Ascending aorta (tissue), 2 donors: ENCODE measurements around the gene FN3K. TPM values are rescaled to one million over a fixed set of nuclear protein-coding genes. Genes with fewer than 3 reads are reported as not detected.

Experiments
- DNase-seq, 2 donors: peaks; one replicate each; pipeline ENCODE4 v3.0.0-alpha.2; 2019; ENCODE audit warnings: low spot score in 2 of 2
- H3K27ac ChIP-seq, 2 donors: fragments of 200-600 bp; sonication (generic); one replicate each; pipeline ENCODE4 v1.5.1; 2016 to 2017; ENCODE audit warnings: mild to moderate bottlenecking in 1 of 2
- H3K27me3 ChIP-seq: fragments of 200-600 bp; sonication (generic); one replicate; pipeline ENCODE4 v1.5.1; 2017
- H3K36me3 ChIP-seq, 2 donors: fragments of 200-600 bp; sonication (generic); one replicate each; pipeline ENCODE4 v1.5.1; 2016
- H3K4me1 ChIP-seq, 2 donors: fragments of 200-600 bp; sonication (generic); one replicate each; pipeline ENCODE4 v1.5.1; 2016 to 2017; ENCODE audit warnings: mild to moderate bottlenecking in 1 of 2
- H3K4me3 ChIP-seq, 2 donors: fragments of 200-600 bp; sonication (generic); one replicate each; pipeline ENCODE4 v1.5.1; 2016 to 2017; ENCODE audit warnings: mild to moderate bottlenecking in 1 of 2
- H3K9me3 ChIP-seq, 2 donors: fragments of 200-600 bp; sonication (generic); one replicate each; pipeline ENCODE4 v1.5.1; 2016
- intact Hi-C: fragments of 100-400 bp; cut with DNase I; formaldehyde crosslinking; loops from one replicate; pipeline ENCODE4 v1.15.1; 2023
- total RNA-seq: library from RNA; depleted of rRNA; stranded (reverse); fragments of >200 nt; gene quantifications from one replicate; pipeline ENCODE4 v1.1.0, GENCODE V29; 2016
- TF ChIP-seq, protein P1 (sequence below), 3 experiments: fragments of 200-600 bp in 2 of 3; fragments of 450-650 bp in 1 of 3; sonication (generic) in 2 of 3; IDR thresholded peaks; one replicate each; pipeline ENCODE4 v1.5.1; 2016 to 2019; ENCODE audit warnings: antibody characterized with exemption in 3 of 3, mild to moderate bottlenecking in 1 of 3, moderate library complexity in 1 of 3

Gene FN3K
- total RNA-seq, 1 donor from 2014 or later: 10.5 TPM

DNA sequence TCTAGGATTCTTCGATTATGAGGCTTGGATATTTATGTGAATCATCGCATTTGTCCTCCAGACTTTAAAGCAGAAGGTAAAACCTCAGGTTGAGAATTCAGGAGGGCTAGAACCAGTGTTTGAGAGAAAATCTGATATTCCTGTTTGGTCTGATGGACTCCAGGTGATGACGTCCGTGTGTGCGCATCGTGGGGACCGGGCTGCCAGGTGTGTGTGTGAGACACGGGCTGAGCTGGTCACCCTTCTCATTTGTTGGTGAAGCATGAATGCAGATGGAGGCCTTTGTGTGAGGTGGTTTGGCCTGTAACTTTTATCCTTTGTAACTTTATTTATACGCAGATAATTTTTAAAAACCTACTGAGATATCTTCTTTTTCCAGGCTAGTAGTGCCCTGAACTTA lies 61.6 kb downstream of the FN3K start:
- Histone ChIP-seq H3K4me3 (no peak overlapping the region), H3K4me1 (peaks cover 5 to 8% of the 10 kb centered on the region in 2 donors), H3K36me3 (peaks cover 6 to 22% of the 10 kb centered on the region in 2 donors), H3K27me3 (no peaks in the 10 kb centered on the region), H3K27ac (no peak overlapping the region), H3K9me3 (no peaks in the 10 kb centered on the region)
- no peak for DNase-seq
- intact Hi-C loops: loop anchor here (10.0 kb wide), 1 partner anchor 218 kb away; no protein-coding TSS in a partner anchor
- TF ChIP-seq, protein P1, sequence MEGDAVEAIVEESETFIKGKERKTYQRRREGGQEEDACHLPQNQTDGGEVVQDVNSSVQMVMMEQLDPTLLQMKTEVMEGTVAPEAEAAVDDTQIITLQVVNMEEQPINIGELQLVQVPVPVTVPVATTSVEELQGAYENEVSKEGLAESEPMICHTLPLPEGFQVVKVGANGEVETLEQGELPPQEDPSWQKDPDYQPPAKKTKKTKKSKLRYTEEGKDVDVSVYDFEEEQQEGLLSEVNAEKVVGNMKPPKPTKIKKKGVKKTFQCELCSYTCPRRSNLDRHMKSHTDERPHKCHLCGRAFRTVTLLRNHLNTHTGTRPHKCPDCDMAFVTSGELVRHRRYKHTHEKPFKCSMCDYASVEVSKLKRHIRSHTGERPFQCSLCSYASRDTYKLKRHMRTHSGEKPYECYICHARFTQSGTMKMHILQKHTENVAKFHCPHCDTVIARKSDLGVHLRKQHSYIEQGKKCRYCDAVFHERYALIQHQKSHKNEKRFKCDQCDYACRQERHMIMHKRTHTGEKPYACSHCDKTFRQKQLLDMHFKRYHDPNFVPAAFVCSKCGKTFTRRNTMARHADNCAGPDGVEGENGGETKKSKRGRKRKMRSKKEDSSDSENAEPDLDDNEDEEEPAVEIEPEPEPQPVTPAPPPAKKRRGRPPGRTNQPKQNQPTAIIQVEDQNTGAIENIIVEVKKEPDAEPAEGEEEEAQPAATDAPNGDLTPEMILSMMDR (IDR thresholded peaks at IDR 0.05): no peak

DNA sequence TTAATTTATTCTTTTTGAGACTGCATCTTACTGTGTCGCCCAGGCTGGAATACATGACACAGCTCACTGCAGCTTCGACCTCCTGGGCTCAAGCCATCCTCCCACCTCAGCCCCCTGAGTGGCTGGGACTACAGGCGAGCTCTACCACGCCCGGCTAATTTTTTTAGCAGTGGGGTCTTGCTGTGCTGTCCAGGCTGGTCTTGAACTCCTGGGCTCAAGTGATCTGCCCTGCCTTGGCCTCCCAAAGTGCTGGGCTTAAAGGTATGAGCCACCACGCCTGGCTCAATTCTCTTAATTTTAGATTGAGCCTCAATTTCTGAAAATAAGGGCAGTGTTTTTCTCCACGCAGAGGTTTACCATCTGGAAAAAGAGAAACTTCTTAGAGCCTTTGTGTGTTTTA lies 63.3 kb downstream of the FN3K start:
- DNase-seq: no peak
- Histone ChIP-seq H3K36me3 (peaks cover 6 to 22% of the 10 kb centered on the region in 2 donors), H3K9me3 (no peaks in the 10 kb centered on the region), H3K27me3 (no peaks in the 10 kb centered on the region), H3K4me3 (no peak overlapping the region), H3K27ac (no peak overlapping the region), H3K4me1 (peaks cover 1 to 4% of the 10 kb centered on the region in 2 donors)
- intact Hi-C loops: loop anchor here (10.0 kb wide), 1 partner anchor 216 kb away; no protein-coding TSS in a partner anchor
- TF ChIP-seq, protein P1 (IDR thresholded peaks at IDR 0.05): no peak

DNA sequence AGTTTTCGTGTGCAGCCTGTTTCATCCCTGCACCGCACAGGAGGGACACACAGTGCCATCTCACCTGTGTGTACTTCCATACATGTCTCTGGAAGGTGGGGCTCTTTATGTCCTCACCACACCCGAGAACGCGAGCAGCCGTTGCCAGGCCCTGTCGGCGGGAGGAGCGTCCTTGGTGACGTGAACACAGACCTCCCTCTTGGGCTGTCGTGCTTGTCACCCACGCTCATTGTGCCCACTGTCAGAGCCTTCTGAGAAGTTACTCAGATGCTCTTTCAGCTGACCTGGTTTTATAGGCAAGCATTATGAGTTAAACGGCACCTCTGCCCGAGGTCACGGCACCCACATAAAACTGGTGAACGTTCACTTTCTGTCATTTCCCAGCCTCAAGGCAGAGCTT lies 64.2 kb downstream of the FN3K start:
- no peaks in the 10 kb centered on the region for H3K27me3 ChIP-seq
- H3K9me3 ChIP-seq: no peaks in the 10 kb centered on the region
- TF ChIP-seq, protein P1 (IDR thresholded peaks at IDR 0.05): no peak
- intact Hi-C loops: loop anchor here (10.0 kb wide), 1 partner anchor 215 kb away; no protein-coding TSS in a partner anchor
- no peaks in the 10 kb centered on the region for H3K4me1 ChIP-seq
- H3K4me3 ChIP-seq: no peak overlapping the region
- peaks cover 6 to 22% of the 10 kb centered on the region in 2 donors for H3K36me3 ChIP-seq
- no peak for DNase-seq
- no peak overlapping the region for H3K27ac ChIP-seq

Other genes starting within 250 kb of the FN3K start
- gene FOXK2, start 215.9 kb upstream of the FN3K start, total RNA-seq: 131 TPM
- gene WDR45B, start 87.2 kb upstream of the FN3K start, total RNA-seq: 53.7 TPM
- gene RAB40B, start 36.9 kb upstream of the FN3K start, total RNA-seq: 9.4 TPM
- gene FN3KRP, start 18.9 kb upstream of the FN3K start, total RNA-seq: 21.0 TPM
- 156 TPM for gene TBCD, start 16.4 kb downstream of the FN3K start, total RNA-seq
- gene ZNF750, start 104.4 kb downstream of the FN3K start, total RNA-seq: not detected